H7 (cell line): ENCODE results near the gene NPAS2. TPM values are rescaled to one million over a fixed set of nuclear protein-coding genes. Genes with fewer than 3 reads are reported as not detected.

Experiments
- DNase-seq: peaks from one replicate; pipeline ENCODE4 v3.0.0; 2012
- H3K27me3 ChIP-seq: 2 replicates; pipeline ENCODE4 v1.6.0; 2011; ENCODE audit warnings: mild to moderate bottlenecking, low read length; ENCODE audit not compliant: control insufficient read depth, insufficient read depth
- H3K36me3 ChIP-seq: replicated peaks from 2 replicates; pipeline ENCODE4 v1.5.1; 2011; ENCODE audit warnings: low read length; ENCODE audit not compliant: control insufficient read depth, insufficient read depth
- H3K4me3 ChIP-seq: 2 replicates; pipeline ENCODE4 v1.5.1; 2011; ENCODE audit warnings: low read depth, mild to moderate bottlenecking, control low read depth, low read length, moderate library complexity; ENCODE audit not compliant: insufficient read depth
- total RNA-seq: library from RNA; depleted of rRNA; stranded (reverse); fragments of >200 nt; shearing (Covaris generic); gene quantifications from 2 replicates; pipeline ENCODE4 v1.2.3, GENCODE V29; 2014; rRNA removed

Gene NPAS2
- total RNA-seq, 1 experiment from 2014 or later: 0.42 TPM

DNA sequence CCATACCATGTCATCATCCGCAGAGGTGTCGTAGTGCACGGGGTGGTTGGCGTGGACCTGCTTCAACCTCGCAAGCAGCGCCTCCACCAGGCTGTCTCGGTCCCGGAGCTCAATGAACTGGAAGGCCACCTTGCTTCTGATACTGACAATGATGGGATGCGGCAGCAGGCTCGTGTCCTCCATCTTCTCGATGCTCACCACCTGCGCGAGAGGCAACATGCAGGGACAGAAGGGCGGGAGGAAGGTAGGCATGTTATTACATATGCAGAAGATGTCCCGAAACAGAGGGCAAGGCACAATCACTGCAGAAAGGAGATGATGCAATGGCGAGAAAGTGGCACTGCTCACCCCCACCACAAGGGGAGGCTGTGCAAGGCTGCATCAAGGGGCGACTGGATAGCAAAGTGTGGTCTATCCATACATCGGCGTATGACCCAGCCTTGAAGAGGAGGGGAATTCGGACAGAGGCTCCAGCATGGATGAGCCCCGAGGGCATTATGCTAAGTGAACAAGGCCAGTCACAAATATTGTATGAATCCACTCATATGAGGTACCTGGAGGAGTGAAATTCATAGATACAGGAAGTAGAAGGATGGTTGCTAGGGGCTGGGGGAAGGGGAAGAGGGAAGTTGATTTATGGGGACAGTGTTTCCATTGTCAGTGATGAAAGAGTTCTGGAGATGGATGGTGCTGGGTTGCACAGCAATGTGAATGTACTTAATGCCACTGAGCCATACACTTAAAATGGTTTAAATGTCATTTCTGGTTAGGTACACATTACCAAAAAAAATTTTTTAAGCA lies 218.7 kb downstream of the NPAS2 start:
- H3K27me3 ChIP-seq: no peaks in the 10 kb centered on the region
- H3K4me3 ChIP-seq: no peak overlapping the region
- peak; percentile 74 for DNase-seq
- peaks cover 11% of the 10 kb centered on the region for H3K36me3 ChIP-seq

GRCh38 chr2:101040072-101040471 lies 220.1 kb downstream of the NPAS2 start:
- peaks cover 10% of the 10 kb centered on the region for H3K36me3 ChIP-seq
- DNase-seq: no peak

GRCh38 chr2:101040761-101041160 lies 220.8 kb downstream of the NPAS2 start:
- H3K4me3 ChIP-seq: no peak overlapping the region
- H3K27me3 ChIP-seq: no peaks in the 10 kb centered on the region
- DNase-seq: no peak
- H3K36me3 ChIP-seq: peaks cover 4% of the 10 kb centered on the region

More at GRCh38 chr2:101040072-101040471, 220.1 kb downstream of the NPAS2 start:
- no peaks in the 10 kb centered on the region for H3K27me3 ChIP-seq
- H3K4me3 ChIP-seq: no peak overlapping the region

DNA sequence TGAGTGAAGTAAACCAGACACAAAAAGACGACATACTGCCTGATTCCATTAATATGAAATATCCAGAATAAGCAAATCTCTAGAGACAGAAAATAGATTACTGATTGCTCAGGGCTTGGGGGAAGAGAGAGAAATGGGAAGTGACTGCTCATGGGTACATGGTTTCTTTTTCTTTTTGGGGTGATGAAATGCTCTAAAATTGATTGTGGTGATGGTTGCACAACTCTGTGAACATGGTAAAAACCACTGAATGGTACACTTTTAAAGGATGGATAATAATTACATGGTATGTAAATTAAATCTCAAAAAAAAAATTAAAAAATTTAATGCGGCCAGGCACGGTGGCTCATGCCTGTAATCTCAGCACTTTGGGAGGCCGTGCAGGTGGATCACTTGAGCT lies 221.5 kb downstream of the NPAS2 start:
- no peak for DNase-seq
- peaks cover 3% of the 10 kb centered on the region for H3K36me3 ChIP-seq
- H3K27me3 ChIP-seq: no peaks in the 10 kb centered on the region
- no peak overlapping the region for H3K4me3 ChIP-seq

DNA sequence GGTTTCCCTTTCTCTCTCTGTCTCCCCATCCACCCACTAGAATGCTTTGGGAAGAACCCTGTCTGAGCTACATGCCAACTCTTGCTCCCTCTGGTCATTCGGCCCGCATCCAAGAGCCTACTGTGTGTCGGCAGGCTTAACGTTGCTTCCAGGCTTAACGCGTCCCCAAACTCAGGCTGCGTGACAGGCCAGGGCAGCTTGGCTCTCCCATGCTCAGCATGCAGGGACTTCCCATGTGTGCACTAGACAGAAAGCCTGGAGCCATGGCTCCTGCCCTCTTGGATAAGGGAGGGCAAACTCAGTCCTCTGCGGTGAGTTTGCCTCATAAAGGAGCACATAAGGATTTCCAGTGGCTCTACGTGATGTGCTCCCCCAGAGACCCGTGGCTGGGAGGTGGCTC lies 225.4 kb downstream of the NPAS2 start:
- peaks cover 1% of the 10 kb centered on the region; the same call in 1 of the 2 replicates for H3K36me3 ChIP-seq
- no peaks in the 10 kb centered on the region for H3K27me3 ChIP-seq
- no peak for DNase-seq

More for the DNA sequence above, 225.4 kb downstream of the NPAS2 start:
- H3K4me3 ChIP-seq: no peak overlapping the region

Other genes with a start within 250 kb of the NPAS2 start
- 865 and 1,238 TPM in 2 replicates for gene RPL31, start 182.2 kb downstream of the NPAS2 start, total RNA-seq